Measurements from ENCODE around the gene EXD3. TPM values are rescaled to one million over a fixed set of nuclear protein-coding genes. Genes with fewer than 3 reads are reported as not detected.

Gene EXD3
- total RNA-seq, 1 experiment from 2014 or later = 15.3 TPM

DNA sequence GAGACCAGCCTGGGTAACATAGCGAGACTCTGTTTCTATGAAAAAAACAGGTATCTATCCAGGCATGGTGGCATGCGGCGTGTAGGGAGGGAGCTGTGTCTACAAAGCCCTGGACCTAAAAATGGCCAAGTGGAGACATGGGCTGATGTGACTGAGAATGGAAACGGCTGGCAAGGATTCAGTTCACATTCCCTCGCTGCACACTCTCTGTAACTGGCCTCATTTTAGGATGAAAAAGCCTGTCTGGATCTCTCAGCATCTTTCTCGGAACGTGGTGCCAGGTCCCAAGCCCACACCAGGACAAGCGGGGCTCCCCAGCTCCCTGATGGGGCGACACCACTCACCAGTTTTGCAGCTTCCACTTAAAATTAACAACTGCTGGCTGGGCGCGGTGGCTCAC lies 13.4 kb downstream of the EXD3 start:
- Histone ChIP-seq H3K4ac (ENCODE audit: low read depth, low read length) (no peak overlapping the region), H4K91ac (ENCODE audit: insufficient read length, low read depth, low read length) (no peak overlapping the region), H2BK20ac (ENCODE audit: low read depth, low read length, poor library complexity, severe bottlenecking) (no peak overlapping the region), H3K9me3 (ENCODE audit: control insufficient read depth, low read depth, low read length) (no peaks in the 10 kb centered on the region), H3K9ac (ENCODE audit: extremely low read depth, insufficient read length, low read length) (no peak overlapping the region), H4K5ac (ENCODE audit: insufficient read length, low read depth, low read length) (no peak overlapping the region), H3K56ac (ENCODE audit: insufficient read length, low read depth, low read length) (no peak overlapping the region), H2BK120ac (ENCODE audit: low read depth, low read length, poor library complexity, severe bottlenecking) (no peak overlapping the region), H3K23ac (ENCODE audit: insufficient read length, low read depth, low read length) (no peak overlapping the region), H2BK12ac (ENCODE audit: insufficient read length, low read depth, low read length) (no peak overlapping the region), H2BK15ac (ENCODE audit: low read depth, low read length) (no peak overlapping the region), H3K27ac (ENCODE audit: insufficient read length, low read depth, low read length) (no peak overlapping the region), H3K79me1 (ENCODE audit: insufficient read depth, low read depth, low read length, poor library complexity, severe bottlenecking) (no peaks in the 10 kb centered on the region), H3K4me2 (ENCODE audit: insufficient read depth, insufficient read length, low read length) (no peak overlapping the region), H3T11ph (ENCODE audit: low read length) (no peak overlapping the region), H4K8ac (replicated peaks; ENCODE audit: insufficient read length, low read depth, low read length) (no peak overlapping the region), H3K18ac (ENCODE audit: insufficient read length, low read depth, low read length) (no peak overlapping the region), H3K14ac (ENCODE audit: insufficient read depth, low read length) (no peak overlapping the region), H2AFZ (ENCODE audit: low read length) (no peak overlapping the region), H3K4me1 (ENCODE audit: insufficient read depth, low read length) (no peaks in the 10 kb centered on the region), H4K20me1 (ENCODE audit: control insufficient read depth, insufficient read depth, insufficient read length) (no peaks in the 10 kb centered on the region), H3K27me3 (ENCODE audit: insufficient read depth, low read length) (no peaks in the 10 kb centered on the region), H2AK5ac (ENCODE audit: insufficient read length, low read length) (no peak overlapping the region), H3K79me2 (ENCODE audit: insufficient read depth, low read length) (no peaks in the 10 kb centered on the region), H3K23me2 (ENCODE audit: insufficient read length, low read depth, low read length, poor library complexity, severe bottlenecking) (peaks cover 3% of the 10 kb centered on the region), H2BK5ac (ENCODE audit: insufficient read length, low read length) (no peak overlapping the region)
- peaks cover 0 to 2% (median 0%) of the 10 kb centered on the region in 3 experiments; a peak in 1 of 7 replicates for H3K36me3 Mint-ChIP-seq (ENCODE audit: insufficient read depth in 1 of 3, low read depth in 3 of 3)
- WGBS (ENCODE audit: extremely low coverage, insufficient read length, low lambda C conversion rate) = no CpG with 5 or more reads among the region's 11 CpGs
- H3K4me3 Mint-ChIP-seq = no peak overlapping the region
- peaks cover 8% of the 10 kb centered on the region; the same call in 1 of the 2 replicates for H3K27me3 Mint-ChIP-seq (ENCODE audit: low read depth)
- no peaks in the 10 kb centered on the region for H3K9me3 Mint-ChIP-seq
- peaks cover 0 to 5% of the 10 kb centered on the region in 2 experiments; a peak in 1 of 4 replicates for H3K4me1 Mint-ChIP-seq
- peak overlapping the region in 1 of 3 experiments; percentile 39; a peak in 1 of 7 replicates for H3K27ac Mint-ChIP-seq
- TF ChIP-seq, protein P1, sequence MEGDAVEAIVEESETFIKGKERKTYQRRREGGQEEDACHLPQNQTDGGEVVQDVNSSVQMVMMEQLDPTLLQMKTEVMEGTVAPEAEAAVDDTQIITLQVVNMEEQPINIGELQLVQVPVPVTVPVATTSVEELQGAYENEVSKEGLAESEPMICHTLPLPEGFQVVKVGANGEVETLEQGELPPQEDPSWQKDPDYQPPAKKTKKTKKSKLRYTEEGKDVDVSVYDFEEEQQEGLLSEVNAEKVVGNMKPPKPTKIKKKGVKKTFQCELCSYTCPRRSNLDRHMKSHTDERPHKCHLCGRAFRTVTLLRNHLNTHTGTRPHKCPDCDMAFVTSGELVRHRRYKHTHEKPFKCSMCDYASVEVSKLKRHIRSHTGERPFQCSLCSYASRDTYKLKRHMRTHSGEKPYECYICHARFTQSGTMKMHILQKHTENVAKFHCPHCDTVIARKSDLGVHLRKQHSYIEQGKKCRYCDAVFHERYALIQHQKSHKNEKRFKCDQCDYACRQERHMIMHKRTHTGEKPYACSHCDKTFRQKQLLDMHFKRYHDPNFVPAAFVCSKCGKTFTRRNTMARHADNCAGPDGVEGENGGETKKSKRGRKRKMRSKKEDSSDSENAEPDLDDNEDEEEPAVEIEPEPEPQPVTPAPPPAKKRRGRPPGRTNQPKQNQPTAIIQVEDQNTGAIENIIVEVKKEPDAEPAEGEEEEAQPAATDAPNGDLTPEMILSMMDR (conservative IDR thresholded peaks at IDR 0.05) = no peak
- peak; percentile 17 for DNase-seq
